ENCODE measurements around the gene STAB2. TPM values are rescaled to one million over a fixed set of nuclear protein-coding genes. Genes with fewer than 3 reads are reported as not detected.

The STAB2 gene
- total and polyA plus RNA-seq, 4 donors, result 3.4 to 42.6 (median 16.6) TPM

DNA sequence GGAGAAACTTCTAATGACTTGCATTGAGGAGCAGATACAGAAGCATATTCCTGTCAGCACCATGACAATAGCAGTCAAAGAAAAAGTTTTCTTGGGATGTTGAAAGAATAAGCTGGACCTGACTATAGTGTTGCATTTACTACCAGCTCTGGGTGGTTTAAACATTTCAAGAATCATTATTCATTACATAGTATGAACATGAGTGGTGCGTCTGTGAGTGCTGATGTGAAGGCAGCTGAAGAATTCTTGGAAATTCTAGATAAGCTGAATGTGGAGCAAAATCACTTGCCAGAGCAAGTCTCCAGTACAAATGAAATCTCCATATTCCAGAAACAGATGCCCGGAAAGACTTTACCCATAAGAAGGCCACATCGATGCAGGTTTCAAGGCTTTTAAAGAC is 45.0 kb upstream of the STAB2 start (continued):
- TF ChIP-seq, protein P1, sequence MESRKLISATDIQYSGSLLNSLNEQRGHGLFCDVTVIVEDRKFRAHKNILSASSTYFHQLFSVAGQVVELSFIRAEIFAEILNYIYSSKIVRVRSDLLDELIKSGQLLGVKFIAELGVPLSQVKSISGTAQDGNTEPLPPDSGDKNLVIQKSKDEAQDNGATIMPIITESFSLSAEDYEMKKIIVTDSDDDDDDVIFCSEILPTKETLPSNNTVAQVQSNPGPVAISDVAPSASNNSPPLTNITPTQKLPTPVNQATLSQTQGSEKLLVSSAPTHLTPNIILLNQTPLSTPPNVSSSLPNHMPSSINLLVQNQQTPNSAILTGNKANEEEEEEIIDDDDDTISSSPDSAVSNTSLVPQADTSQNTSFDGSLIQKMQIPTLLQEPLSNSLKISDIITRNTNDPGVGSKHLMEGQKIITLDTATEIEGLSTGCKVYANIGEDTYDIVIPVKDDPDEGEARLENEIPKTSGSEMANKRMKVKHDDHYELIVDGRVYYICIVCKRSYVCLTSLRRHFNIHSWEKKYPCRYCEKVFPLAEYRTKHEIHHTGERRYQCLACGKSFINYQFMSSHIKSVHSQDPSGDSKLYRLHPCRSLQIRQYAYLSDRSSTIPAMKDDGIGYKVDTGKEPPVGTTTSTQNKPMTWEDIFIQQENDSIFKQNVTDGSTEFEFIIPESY (IDR thresholded peaks at IDR 0.05), result no peak
- TF ChIP-seq YY1 (IDR thresholded peaks at IDR 0.05) (no peak), FOXA1 (IDR thresholded peaks at IDR 0.05) (no peak), TAF1 (conservative IDR thresholded peaks at IDR 0.05) (no peak)

DNA sequence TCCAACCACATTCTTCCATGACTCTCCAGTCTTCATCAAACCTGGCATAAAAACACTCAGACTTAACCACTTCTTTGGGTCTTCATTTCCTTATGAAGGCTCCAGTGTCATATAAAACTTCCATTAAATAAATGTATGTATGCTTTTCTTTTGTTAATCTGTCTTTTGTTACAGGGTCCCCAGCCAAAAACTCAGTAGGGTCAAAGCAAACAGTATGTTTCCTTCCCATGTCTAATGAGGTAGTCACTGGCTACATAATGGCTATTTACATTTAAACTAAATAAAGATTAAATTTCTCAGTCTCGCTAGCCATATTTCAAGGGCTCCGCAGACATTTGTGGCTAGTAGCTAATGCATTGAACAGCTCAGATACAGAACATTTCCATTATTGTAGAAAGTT is 40.1 kb upstream of the STAB2 start:
- TF ChIP-seq RXRA (IDR thresholded peaks at IDR 0.05) (no peak), CTCF (IDR thresholded peaks at IDR 0.05; ENCODE audit: low read depth, low read length, missing input control) (no peak), RAD21 (IDR thresholded peaks at IDR 0.05) (no peak), FOXA2 (IDR thresholded peaks at IDR 0.05) (no peak)
- TF ChIP-seq, protein P2, sequence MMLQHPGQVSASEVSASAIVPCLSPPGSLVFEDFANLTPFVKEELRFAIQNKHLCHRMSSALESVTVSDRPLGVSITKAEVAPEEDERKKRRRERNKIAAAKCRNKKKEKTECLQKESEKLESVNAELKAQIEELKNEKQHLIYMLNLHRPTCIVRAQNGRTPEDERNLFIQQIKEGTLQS (IDR thresholded peaks at IDR 0.05), result no peak
- TF ChIP-seq, protein P3, sequence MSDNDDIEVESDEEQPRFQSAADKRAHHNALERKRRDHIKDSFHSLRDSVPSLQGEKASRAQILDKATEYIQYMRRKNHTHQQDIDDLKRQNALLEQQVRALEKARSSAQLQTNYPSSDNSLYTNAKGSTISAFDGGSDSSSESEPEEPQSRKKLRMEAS (IDR thresholded peaks at IDR 0.05), result no peak
- WGBS, result 92% methylated on average over 2 of the region's 2 CpGs
- H3K36me3 ChIP-seq (ENCODE audit: control insufficient read depth in 4 of 4, insufficient read depth in 3 of 4, low read depth in 1 of 4, low read length in 3 of 4), result no peaks in the 10 kb centered on the region

GRCh38 chr12:103547376-103547775 is 39.7 kb upstream of the STAB2 start:
- Histone ChIP-seq H3K4me1 (ENCODE audit: control insufficient read depth in 4 of 4, insufficient read depth in 4 of 4, low read length in 3 of 4) (no peaks in the 10 kb centered on the region), H3K27me3 (ENCODE audit: control insufficient read depth in 4 of 4, insufficient read depth in 4 of 4, low read length in 3 of 4) (no peaks in the 10 kb centered on the region), H3K9me3 (ENCODE audit: control insufficient read depth in 4 of 4, low read length in 3 of 4) (no peaks in the 10 kb centered on the region), H3K4me3 (ENCODE audit: low read depth in 1 of 3, low read length in 3 of 3) (no peak overlapping the region), H3K9ac (ENCODE audit: low read depth in 1 of 2, low read length in 2 of 2) (no peak overlapping the region), H3K27ac (ENCODE audit: low read depth in 1 of 2, low read length in 2 of 2) (no peak overlapping the region), H3K36me3 (ENCODE audit: control insufficient read depth in 4 of 4, insufficient read depth in 3 of 4, low read depth in 1 of 4, low read length in 3 of 4) (no peaks in the 10 kb centered on the region)
- no peak for DNase-seq (ENCODE audit: low spot score)
- TF ChIP-seq YY1 (IDR thresholded peaks at IDR 0.05) (no peak), GABPA (IDR thresholded peaks at IDR 0.05 in 1 of 2, conservative IDR thresholded peaks at IDR 0.05 in 1 of 2) (no peak), FOXA1 (IDR thresholded peaks at IDR 0.05) (no peak), RAD21 (IDR thresholded peaks at IDR 0.05) (no peak), NR2F2 (IDR thresholded peaks at IDR 0.05) (no peak), HNF4A (conservative IDR thresholded peaks at IDR 0.05) (no peak), CTCF (IDR thresholded peaks at IDR 0.05; ENCODE audit: low read depth, low read length, missing input control) (no peak), EGR1 (IDR thresholded peaks at IDR 0.05; ENCODE audit: low read depth in 2 of 2) (no peak), JUND (IDR thresholded peaks at IDR 0.05) (no peak), SP1 (IDR thresholded peaks at IDR 0.05) (no peak), RXRA (IDR thresholded peaks at IDR 0.05) (no peak), HNF4G (IDR thresholded peaks at IDR 0.05) (no peak), TAF1 (conservative IDR thresholded peaks at IDR 0.05) (no peak)
- TF ChIP-seq, protein P4, sequence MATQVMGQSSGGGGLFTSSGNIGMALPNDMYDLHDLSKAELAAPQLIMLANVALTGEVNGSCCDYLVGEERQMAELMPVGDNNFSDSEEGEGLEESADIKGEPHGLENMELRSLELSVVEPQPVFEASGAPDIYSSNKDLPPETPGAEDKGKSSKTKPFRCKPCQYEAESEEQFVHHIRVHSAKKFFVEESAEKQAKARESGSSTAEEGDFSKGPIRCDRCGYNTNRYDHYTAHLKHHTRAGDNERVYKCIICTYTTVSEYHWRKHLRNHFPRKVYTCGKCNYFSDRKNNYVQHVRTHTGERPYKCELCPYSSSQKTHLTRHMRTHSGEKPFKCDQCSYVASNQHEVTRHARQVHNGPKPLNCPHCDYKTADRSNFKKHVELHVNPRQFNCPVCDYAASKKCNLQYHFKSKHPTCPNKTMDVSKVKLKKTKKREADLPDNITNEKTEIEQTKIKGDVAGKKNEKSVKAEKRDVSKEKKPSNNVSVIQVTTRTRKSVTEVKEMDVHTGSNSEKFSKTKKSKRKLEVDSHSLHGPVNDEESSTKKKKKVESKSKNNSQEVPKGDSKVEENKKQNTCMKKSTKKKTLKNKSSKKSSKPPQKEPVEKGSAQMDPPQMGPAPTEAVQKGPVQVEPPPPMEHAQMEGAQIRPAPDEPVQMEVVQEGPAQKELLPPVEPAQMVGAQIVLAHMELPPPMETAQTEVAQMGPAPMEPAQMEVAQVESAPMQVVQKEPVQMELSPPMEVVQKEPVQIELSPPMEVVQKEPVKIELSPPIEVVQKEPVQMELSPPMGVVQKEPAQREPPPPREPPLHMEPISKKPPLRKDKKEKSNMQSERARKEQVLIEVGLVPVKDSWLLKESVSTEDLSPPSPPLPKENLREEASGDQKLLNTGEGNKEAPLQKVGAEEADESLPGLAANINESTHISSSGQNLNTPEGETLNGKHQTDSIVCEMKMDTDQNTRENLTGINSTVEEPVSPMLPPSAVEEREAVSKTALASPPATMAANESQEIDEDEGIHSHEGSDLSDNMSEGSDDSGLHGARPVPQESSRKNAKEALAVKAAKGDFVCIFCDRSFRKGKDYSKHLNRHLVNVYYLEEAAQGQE (IDR thresholded peaks at IDR 0.05), result no peak
- TF ChIP-seq, protein P3 (IDR thresholded peaks at IDR 0.05), result no peak
- TF ChIP-seq, protein P1 (IDR thresholded peaks at IDR 0.05), result no peak
- 67% methylated on average over 3 of the region's 3 CpGs for WGBS

More for the DNA sequence above, 40.1 kb upstream of the STAB2 start:
- Histone ChIP-seq H3K27me3 (ENCODE audit: control insufficient read depth in 4 of 4, insufficient read depth in 4 of 4, low read length in 3 of 4) (no peaks in the 10 kb centered on the region), H3K27ac (ENCODE audit: low read depth in 1 of 2, low read length in 2 of 2) (no peak overlapping the region), H3K9me3 (ENCODE audit: control insufficient read depth in 4 of 4, low read length in 3 of 4) (no peaks in the 10 kb centered on the region), H3K4me1 (ENCODE audit: control insufficient read depth in 4 of 4, insufficient read depth in 4 of 4, low read length in 3 of 4) (no peaks in the 10 kb centered on the region), H3K9ac (ENCODE audit: low read depth in 1 of 2, low read length in 2 of 2) (no peak overlapping the region), H3K4me3 (ENCODE audit: low read depth in 1 of 3, low read length in 3 of 3) (no peak overlapping the region)
- DNase-seq (ENCODE audit: low spot score), result no peak

Data from liver (tissue), 9 donors.